H1 (cell line): Measurements from ENCODE around the gene NEDD1. TPM values are rescaled to one million over a fixed set of nuclear protein-coding genes. Genes with fewer than 3 reads are reported as not detected.

Experiments
- GTF2F1 ChIP-seq: IDR thresholded peaks from 2 replicates; pipeline ENCODE4 v1.6.1; 2012; ENCODE audit warnings: low read depth, low read length, improper control_type of control experiment, borderline replicate concordance
- HDAC6 ChIP-seq: IDR thresholded peaks from one replicate; pipeline ENCODE4 v1.7.1; 2012; ENCODE audit warnings: low read depth, mild to moderate bottlenecking, inconsistent platforms, low read length, moderate library complexity
- NANOG ChIP-seq: IDR thresholded peaks from 2 replicates; pipeline ENCODE4 v1.6.1; 2011; ENCODE audit warnings: low read length, low read depth, mild to moderate bottlenecking, inconsistent platforms; ENCODE audit not compliant: insufficient read depth, poor library complexity, severe bottlenecking
- PHF8 ChIP-seq: fragments of 200-600 bp; sonication (generic); conservative IDR thresholded peaks from 2 replicates; pipeline ENCODE4 v1.7.1; 2012; ENCODE audit warnings: low read depth, mild to moderate bottlenecking, inconsistent platforms, low read length, moderate library complexity
- POLR2AphosphoS5 ChIP-seq: IDR thresholded peaks from 2 replicates; pipeline ENCODE4 v1.6.1; 2011; ENCODE audit warnings: low read depth, low read length
- SP2 ChIP-seq: IDR thresholded peaks from 2 replicates; pipeline ENCODE4 v1.6.1; 2012; ENCODE audit warnings: mild to moderate bottlenecking, low read length, inconsistent platforms
- polyA plus RNA-seq, 7 experiments: library from polyadenylated mRNA; depleted of rRNA in 3 of 7; stranded (reverse) in 5 of 7; unstranded in 2 of 7; fragments of >200 nt in 5 of 7; fragments of 200-250 nt in 2 of 7; gene quantifications; 1 replicate in 5 of 7; 2 replicates in 1 of 7; 4 replicates in 1 of 7; pipeline versions ENCODE4 v1.2.1 to v1.2.3, GENCODE V29; 2011 to 2013; ENCODE audit warnings: missing spikeins in 2 of 7, mixed read lengths in 2 of 7
- total RNA-seq: library from RNA; stranded (reverse); fragmentation: NEBNext Ultra II Directional; extraction: Animal tissue kit (Norgen Biotek cat#: 25700); gene quantifications from 2 replicates; pipeline ENCODE4 v1.2.1, GENCODE V29; 2021
- TF ChIP-seq, protein P1 (sequence below): IDR thresholded peaks from 2 replicates; pipeline ENCODE4 v1.6.1; 2012; ENCODE audit warnings: low read length, inconsistent platforms

NEDD1 gene
- total and polyA plus RNA-seq, 2 of the 8 experiments (the other 6 are each of a cell fraction or from before 2014, with no cell fraction given): 9.0 to 26.6 TPM

DNA sequence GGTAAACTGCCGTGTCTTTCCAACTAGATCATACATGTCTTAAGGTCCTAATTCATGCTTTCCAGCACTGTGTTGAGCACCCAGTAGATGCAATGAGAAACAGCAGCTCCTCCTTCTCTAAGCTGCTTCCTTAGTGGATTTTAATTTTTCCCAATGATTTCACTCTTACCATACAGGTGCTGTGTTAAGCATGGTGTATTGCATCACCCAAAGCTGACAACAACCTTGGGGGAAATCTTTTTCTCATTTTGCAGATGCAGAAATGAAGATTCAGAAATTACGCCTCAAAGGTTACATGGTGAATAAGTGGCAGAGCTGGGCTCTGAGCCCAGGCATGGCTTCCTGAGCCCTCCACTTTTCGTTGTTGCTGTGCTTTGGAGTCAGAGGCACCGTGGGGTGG, 75.6 kb downstream of the NEDD1 start (continued):
- TF ChIP-seq POLR2AphosphoS5: no peak
- TF ChIP-seq HDAC6: no peak
- TF ChIP-seq NANOG: no peak
- TF ChIP-seq PHF8: no peak
- TF ChIP-seq GTF2F1: no peak
- TF ChIP-seq SP2: no peak
- TF ChIP-seq, protein P1, sequence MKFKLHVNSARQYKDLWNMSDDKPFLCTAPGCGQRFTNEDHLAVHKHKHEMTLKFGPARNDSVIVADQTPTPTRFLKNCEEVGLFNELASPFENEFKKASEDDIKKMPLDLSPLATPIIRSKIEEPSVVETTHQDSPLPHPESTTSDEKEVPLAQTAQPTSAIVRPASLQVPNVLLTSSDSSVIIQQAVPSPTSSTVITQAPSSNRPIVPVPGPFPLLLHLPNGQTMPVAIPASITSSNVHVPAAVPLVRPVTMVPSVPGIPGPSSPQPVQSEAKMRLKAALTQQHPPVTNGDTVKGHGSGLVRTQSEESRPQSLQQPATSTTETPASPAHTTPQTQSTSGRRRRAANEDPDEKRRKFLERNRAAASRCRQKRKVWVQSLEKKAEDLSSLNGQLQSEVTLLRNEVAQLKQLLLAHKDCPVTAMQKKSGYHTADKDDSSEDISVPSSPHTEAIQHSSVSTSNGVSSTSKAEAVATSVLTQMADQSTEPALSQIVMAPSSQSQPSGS: no peak
